Brain microvascular endothelial cell (primary cell): ENCODE data around the gene ARRB2.

Experiments
- DNase-seq: peaks from one replicate; pipeline ENCODE4 v3.0.0-alpha.2; 2020
- H3K27ac ChIP-seq: fragments of 250-450 bp; sonication (Bioruptor Pico); 2 replicates; pipeline ENCODE4 v1.5.1; 2020; ENCODE audit warnings: mild to moderate bottlenecking, moderate library complexity
- H3K27me3 ChIP-seq: fragments of 250-450 bp; sonication (Bioruptor Pico); replicated peaks from 2 replicates; pipeline ENCODE4 v1.5.1; 2020; ENCODE audit warnings: mild to moderate bottlenecking
- H3K36me3 ChIP-seq: fragments of 250-450 bp; sonication (Bioruptor Pico); replicated peaks from 2 replicates; pipeline ENCODE4 v1.5.1; 2020; ENCODE audit warnings: mild to moderate bottlenecking
- H3K4me3 ChIP-seq: 2 replicates; pipeline ENCODE4 v1.5.1; 2011; ENCODE audit warnings: low read depth, mild to moderate bottlenecking, control low read depth, low read length, moderate library complexity
- CTCF ChIP-seq: IDR thresholded peaks from 2 replicates; pipeline ENCODE4 v1.5.1; 2011; ENCODE audit warnings: low read depth, mild to moderate bottlenecking, moderate library complexity, low read length, control low read depth, inconsistent platforms; ENCODE audit errors: missing control alignments
- in situ Hi-C: cut with HindIII; loops from 2 replicates; pipeline ENCODE4 v1.10.0; 2017; ENCODE audit warnings: low sequenced_read_pairs, low pct_ligation_motif_present

ARRB2 gene

GRCh38 chr17:4709794-4710692, at the start of gene ARRB2:
TSS of gene ARRB2 (plus strand) at chr17:4710632. CDS start at chr17:4710722, 90 bp downstream.
- Histone ChIP-seq H3K27ac (peak within 1 kb of the TSS; percentile 3), H3K4me3 (peak within 1 kb of the TSS; percentile 58), H3K27me3 (no peaks in the 10 kb centered on the region), H3K36me3 (no peaks in the 10 kb centered on the region)
- TF ChIP-seq CTCF, result peak; percentile 78
- DNase-seq, result peak; percentile 97
- in situ Hi-C loops, result no loop called here

GRCh38 chr17:4663711-4664110, 46.7 kb upstream of the ARRB2 start:
- Histone ChIP-seq H3K27me3 (peaks cover 6% of the 10 kb centered on the region), H3K4me3 (no peak overlapping the region), H3K27ac (no peak overlapping the region), H3K36me3 (no peaks in the 10 kb centered on the region)
- DNase-seq, result no peak
- no peak for TF ChIP-seq CTCF
- in situ Hi-C loops, result no loop called here

DNA sequence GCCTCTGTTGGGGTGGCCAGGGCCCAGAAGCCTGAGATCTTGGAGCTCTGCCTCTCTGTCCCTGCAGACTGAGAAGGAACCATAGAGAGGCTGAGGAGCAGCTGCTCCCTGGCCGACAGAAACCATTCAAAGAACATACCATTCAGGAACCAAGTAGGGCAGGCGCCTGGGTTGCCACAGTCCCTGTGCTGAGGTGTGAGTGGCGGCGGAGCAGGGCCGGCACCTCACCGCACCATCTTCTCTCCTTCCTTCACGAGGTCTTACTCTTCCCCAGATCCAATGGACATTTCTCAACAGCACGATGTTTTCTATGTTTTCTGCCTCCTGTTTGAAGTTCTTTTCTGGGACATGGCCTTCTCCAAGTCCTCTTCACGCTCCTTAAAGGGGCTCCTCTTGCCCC, 46.2 kb upstream of the ARRB2 start:
- Histone ChIP-seq H3K27ac (no peak overlapping the region), H3K36me3 (no peaks in the 10 kb centered on the region), H3K27me3 (peaks cover 6% of the 10 kb centered on the region), H3K4me3 (no peak overlapping the region)
- no peak for TF ChIP-seq CTCF
- in situ Hi-C loops, result no loop called here
- DNase-seq, result no peak

DNA sequence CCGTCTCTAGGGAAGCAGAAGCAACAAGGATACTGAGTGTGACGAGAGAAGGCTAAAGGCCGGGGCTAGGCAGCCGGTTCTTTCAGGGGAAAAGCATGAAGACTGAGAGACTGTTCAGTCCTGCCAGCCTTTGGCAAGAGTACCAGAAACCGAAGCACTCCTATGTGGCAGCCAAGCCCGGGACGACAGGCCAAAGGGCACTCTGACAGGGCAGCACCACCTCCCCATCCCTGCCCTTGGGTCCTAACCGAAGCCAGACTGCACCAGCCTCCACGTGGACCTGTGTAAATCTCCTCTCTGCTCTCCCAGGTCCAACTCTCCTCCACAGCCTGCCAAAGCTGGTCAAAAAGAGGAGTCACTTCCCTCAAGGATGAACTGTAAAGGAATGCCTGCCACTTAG, 45.4 kb upstream of the ARRB2 start:
- TF ChIP-seq CTCF, result no peak
- H3K36me3 ChIP-seq, result no peaks in the 10 kb centered on the region

DNA sequence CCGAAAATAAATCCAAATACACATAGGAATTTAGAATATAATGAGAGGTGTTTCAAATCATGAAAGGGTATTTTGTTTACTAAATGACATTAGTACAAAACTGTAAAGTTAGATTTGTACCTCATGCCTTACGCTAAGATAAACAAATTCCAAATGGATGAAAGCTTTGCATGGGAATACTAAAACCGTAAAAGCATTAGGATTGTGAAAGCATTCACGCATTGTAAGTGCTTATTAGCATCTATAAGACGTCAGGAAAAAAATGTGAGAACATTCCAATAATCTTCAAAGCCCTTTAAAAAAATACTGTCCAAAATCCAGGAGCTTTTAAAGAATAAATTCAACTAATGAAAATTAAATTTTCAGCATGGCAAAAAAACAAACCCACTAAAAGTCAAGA, 44.1 kb upstream of the ARRB2 start:
- Histone ChIP-seq H3K27me3 (peaks cover 6% of the 10 kb centered on the region), H3K36me3 (peaks cover 11% of the 10 kb centered on the region), H3K27ac (no peak overlapping the region), H3K4me3 (no peak overlapping the region)
- DNase-seq, result no peak
- no peak for TF ChIP-seq CTCF
- in situ Hi-C loops, result no loop called here

More for the DNA sequence above, 45.4 kb upstream of the ARRB2 start:
- in situ Hi-C loops, result no loop called here
- DNase-seq, result no peak
- Histone ChIP-seq H3K27ac (no peak overlapping the region), H3K4me3 (no peak overlapping the region), H3K27me3 (peaks cover 6% of the 10 kb centered on the region)
